ENCODE results near the gene FBXO44. TPM values are rescaled to one million over a fixed set of nuclear protein-coding genes. Genes with fewer than 3 reads are reported as not detected.

The FBXO44 gene
- polyA plus RNA-seq (2012; ENCODE audit: insufficient read length, low read depth): 34.3 TPM

GRCh38 chr1:11654137-11654938 is at the start of gene FBXO44, which contains the start of gene FBXO2:
TSS of gene FBXO44 (plus strand) at chr1:11654877. CDS start at chr1:11655836, 959 bp downstream.
TSS of gene FBXO2 (minus strand) at chr1:11654429. CDS start at chr1:11654340, 89 bp downstream.
- TF ChIP-seq FOXP2 (optimal IDR thresholded peaks at IDR 0.05; ENCODE audit: borderline replicate concordance, extremely low read depth, extremely low read length, insufficient read depth): no peak
- TF ChIP-seq SIN3A (IDR thresholded peaks at IDR 0.05; ENCODE audit: borderline replicate concordance, insufficient read depth, low read length): no peak
- no peak for TF ChIP-seq REST (IDR thresholded peaks at IDR 0.05; ENCODE audit: insufficient read depth in 1 of 2, low read depth in 2 of 2, low read length in 2 of 2)
- no peak for TF ChIP-seq TAF1 (IDR thresholded peaks at IDR 0.05; ENCODE audit: borderline replicate concordance, insufficient read depth, low read length)
- no peak for TF ChIP-seq POLR2AphosphoS5 (IDR thresholded peaks at IDR 0.05; ENCODE audit: low read depth, low read length)

GRCh38 chr1:11606775-11607174 is 47.9 kb upstream of the FBXO44 start:
- TF ChIP-seq REST (IDR thresholded peaks at IDR 0.05; ENCODE audit: insufficient read depth in 1 of 2, low read depth in 2 of 2, low read length in 2 of 2) (no peak), POLR2AphosphoS5 (IDR thresholded peaks at IDR 0.05; ENCODE audit: low read depth, low read length) (no peak), TAF1 (IDR thresholded peaks at IDR 0.05; ENCODE audit: borderline replicate concordance, insufficient read depth, low read length) (no peak), FOXP2 (optimal IDR thresholded peaks at IDR 0.05; ENCODE audit: borderline replicate concordance, extremely low read depth, extremely low read length, insufficient read depth) (no peak), SIN3A (IDR thresholded peaks at IDR 0.05; ENCODE audit: borderline replicate concordance, insufficient read depth, low read length) (no peak)

- TF ChIP-seq REST (IDR thresholded peaks at IDR 0.05; ENCODE audit: insufficient read depth in 1 of 2, low read depth in 2 of 2, low read length in 2 of 2): no peak
- TF ChIP-seq FOXP2 (optimal IDR thresholded peaks at IDR 0.05; ENCODE audit: borderline replicate concordance, extremely low read depth, extremely low read length, insufficient read depth): no peak
- no peak for TF ChIP-seq TAF1 (IDR thresholded peaks at IDR 0.05; ENCODE audit: borderline replicate concordance, insufficient read depth, low read length)
- TF ChIP-seq POLR2AphosphoS5 (IDR thresholded peaks at IDR 0.05; ENCODE audit: low read depth, low read length): no peak
- TF ChIP-seq SIN3A (IDR thresholded peaks at IDR 0.05; ENCODE audit: borderline replicate concordance, insufficient read depth, low read length): no peak
Measured at GRCh38 chr1:11610629-11611180, 44.0 kb upstream of the FBXO44 start.

- TF ChIP-seq REST (IDR thresholded peaks at IDR 0.05; ENCODE audit: insufficient read depth in 1 of 2, low read depth in 2 of 2, low read length in 2 of 2): no peak
- TF ChIP-seq POLR2AphosphoS5 (IDR thresholded peaks at IDR 0.05; ENCODE audit: low read depth, low read length): no peak
- TF ChIP-seq TAF1 (IDR thresholded peaks at IDR 0.05; ENCODE audit: borderline replicate concordance, insufficient read depth, low read length): no peak
- no peak for TF ChIP-seq SIN3A (IDR thresholded peaks at IDR 0.05; ENCODE audit: borderline replicate concordance, insufficient read depth, low read length)
- no peak for TF ChIP-seq FOXP2 (optimal IDR thresholded peaks at IDR 0.05; ENCODE audit: borderline replicate concordance, extremely low read depth, extremely low read length, insufficient read depth)
Measured at GRCh38 chr1:11611638-11612327, 42.9 kb upstream of the FBXO44 start.
